GM12801 (cell line): ENCODE results near the gene ADAMTSL5.

ENCODE experiments used
- CTCF ChIP-seq: IDR thresholded peaks from one replicate; pipeline ENCODE4 v1.5.1; 2011; ENCODE audit warnings: control low read depth; ENCODE audit not compliant: insufficient read length; ENCODE audit errors: extremely low read depth

The ADAMTSL5 gene

GRCh38 chr19:1553415-1553814 lies 40.6 kb upstream of the ADAMTSL5 start:
- TF ChIP-seq CTCF = no peak

GRCh38 chr19:1551068-1552040 lies 38.5 kb upstream of the ADAMTSL5 start:
- TF ChIP-seq CTCF = no peak

GRCh38 chr19:1549332-1549945 lies 36.6 kb upstream of the ADAMTSL5 start:
- TF ChIP-seq CTCF = no peak

GRCh38 chr19:1540365-1540925 lies 27.6 kb upstream of the ADAMTSL5 start:
- TF ChIP-seq CTCF = no peak

- TF ChIP-seq CTCF = no peak
Observed at GRCh38 chr19:1538978-1539377, 26.2 kb upstream of the ADAMTSL5 start.

- no peak for TF ChIP-seq CTCF
Observed at GRCh38 chr19:1534972-1535371, 22.2 kb upstream of the ADAMTSL5 start.

- no peak for TF ChIP-seq CTCF
Observed at GRCh38 chr19:1533510-1534150, 20.8 kb upstream of the ADAMTSL5 start.
